ENCODE measurements around the gene KRTAP24-1. TPM values are rescaled to one million over a fixed set of nuclear protein-coding genes. Genes with fewer than 3 reads are reported as not detected.

The KRTAP24-1 gene
- total and polyA plus RNA-seq, 4 donors = not detected

DNA sequence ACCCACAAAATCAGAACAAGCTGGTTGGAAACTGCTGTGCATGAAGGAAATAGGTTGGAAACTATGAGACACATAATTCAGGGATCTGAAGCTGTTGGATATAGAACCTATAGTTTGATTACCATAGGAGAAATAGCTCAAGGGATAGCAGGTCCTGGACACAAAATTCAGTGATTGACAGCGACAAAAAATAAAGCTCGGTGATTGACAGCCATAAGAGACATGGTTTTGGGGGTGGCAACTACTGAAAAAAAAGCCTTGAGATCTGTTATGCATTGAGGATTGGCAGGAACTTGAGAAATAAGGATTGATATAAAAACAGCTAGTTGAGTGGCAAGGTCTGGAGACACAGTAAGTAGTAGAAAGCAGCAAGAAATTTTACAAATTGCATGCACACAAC lies 6.5 kb upstream of the KRTAP24-1 start, which contains the start of gene KRTAP25-1:
KRTAP25-1 (minus strand) TSS at position 300 of the 400 bp plus-strand sequence; CDS start at position 276, 24 bp downstream.
- TF ChIP-seq, protein P1, sequence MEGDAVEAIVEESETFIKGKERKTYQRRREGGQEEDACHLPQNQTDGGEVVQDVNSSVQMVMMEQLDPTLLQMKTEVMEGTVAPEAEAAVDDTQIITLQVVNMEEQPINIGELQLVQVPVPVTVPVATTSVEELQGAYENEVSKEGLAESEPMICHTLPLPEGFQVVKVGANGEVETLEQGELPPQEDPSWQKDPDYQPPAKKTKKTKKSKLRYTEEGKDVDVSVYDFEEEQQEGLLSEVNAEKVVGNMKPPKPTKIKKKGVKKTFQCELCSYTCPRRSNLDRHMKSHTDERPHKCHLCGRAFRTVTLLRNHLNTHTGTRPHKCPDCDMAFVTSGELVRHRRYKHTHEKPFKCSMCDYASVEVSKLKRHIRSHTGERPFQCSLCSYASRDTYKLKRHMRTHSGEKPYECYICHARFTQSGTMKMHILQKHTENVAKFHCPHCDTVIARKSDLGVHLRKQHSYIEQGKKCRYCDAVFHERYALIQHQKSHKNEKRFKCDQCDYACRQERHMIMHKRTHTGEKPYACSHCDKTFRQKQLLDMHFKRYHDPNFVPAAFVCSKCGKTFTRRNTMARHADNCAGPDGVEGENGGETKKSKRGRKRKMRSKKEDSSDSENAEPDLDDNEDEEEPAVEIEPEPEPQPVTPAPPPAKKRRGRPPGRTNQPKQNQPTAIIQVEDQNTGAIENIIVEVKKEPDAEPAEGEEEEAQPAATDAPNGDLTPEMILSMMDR (IDR thresholded peaks at IDR 0.05; ENCODE audit: control extremely low read depth, extremely low read depth) = no peak
- Histone ChIP-seq H3K27me3 (ENCODE audit: control insufficient read depth in 3 of 3, insufficient read depth in 3 of 3, low read length in 2 of 3) (no peaks in the 10 kb centered on the region), H3K9ac (ENCODE audit: insufficient read depth in 1 of 2, low read length in 2 of 2) (no peak within 1 kb of the TSS), H3K9me3 (ENCODE audit: control insufficient read depth in 4 of 4, insufficient read depth in 3 of 4, low read length in 3 of 4) (no peaks in the 10 kb centered on the region), H3K4me1 (ENCODE audit: control insufficient read depth in 5 of 5, insufficient read depth in 5 of 5, low read length in 5 of 5) (no peaks in the 10 kb centered on the region), H3K4me3 (no peak within 1 kb of the TSS), H3K36me3 (ENCODE audit: control insufficient read depth in 4 of 4, insufficient read depth in 4 of 4, low read length in 4 of 4) (no peaks in the 10 kb centered on the region), H3K27ac (ENCODE audit: low read depth in 1 of 2, low read length in 1 of 2) (no peak within 1 kb of the TSS)
- 96 to 97% methylated on average over 2 of the region's 2 CpGs for WGBS, 2 donors
- ATAC-seq (ENCODE audit: insufficient read depth, low FRiP score) (no peak), DNase-seq (no peak)

DNA sequence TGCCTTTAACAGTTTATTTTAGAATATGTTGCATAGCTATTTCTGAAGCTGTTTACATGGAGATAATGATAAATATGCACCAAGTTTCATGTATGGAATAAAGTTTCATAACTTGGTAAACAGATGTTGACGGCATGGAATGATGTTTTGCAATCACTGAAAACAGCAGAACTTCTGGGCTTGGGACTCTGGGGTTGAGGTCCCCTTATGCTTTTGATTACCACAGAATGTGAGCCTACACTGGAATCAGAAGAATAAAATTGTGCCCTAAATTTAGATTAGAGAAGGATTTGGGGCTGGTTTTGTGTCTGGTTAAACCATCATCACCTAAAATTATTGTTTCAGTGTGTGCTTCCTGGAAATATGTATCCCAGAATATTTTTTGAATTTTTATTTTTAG lies 11.1 kb downstream of the KRTAP24-1 start:
- ATAC-seq (ENCODE audit: insufficient read depth, low FRiP score) (no peak), DNase-seq (peak in 2 of 3 donors; percentile 16 to 52)
- no peak overlapping the region for H3K4me3 ChIP-seq
- H3K4me1 ChIP-seq (ENCODE audit: control insufficient read depth in 5 of 5, insufficient read depth in 5 of 5, low read length in 5 of 5) = no peaks in the 10 kb centered on the region
- H3K27ac ChIP-seq (ENCODE audit: low read depth in 1 of 2, low read length in 1 of 2) = no peak overlapping the region
- no peaks in the 10 kb centered on the region for H3K9me3 ChIP-seq (ENCODE audit: control insufficient read depth in 4 of 4, insufficient read depth in 3 of 4, low read length in 3 of 4)
- TF ChIP-seq, protein P1 (IDR thresholded peaks at IDR 0.05; ENCODE audit: control extremely low read depth, extremely low read depth) = no peak
- H3K36me3 ChIP-seq (ENCODE audit: control insufficient read depth in 4 of 4, insufficient read depth in 4 of 4, low read length in 4 of 4) = no peaks in the 10 kb centered on the region
- no peak overlapping the region for H3K9ac ChIP-seq (ENCODE audit: insufficient read depth in 1 of 2, low read length in 2 of 2)
- no peaks in the 10 kb centered on the region for H3K27me3 ChIP-seq (ENCODE audit: control insufficient read depth in 3 of 3, insufficient read depth in 3 of 3, low read length in 2 of 3)
- 79 to 81% methylated on average over 1 of the region's 1 CpG for WGBS, 2 donors

DNA sequence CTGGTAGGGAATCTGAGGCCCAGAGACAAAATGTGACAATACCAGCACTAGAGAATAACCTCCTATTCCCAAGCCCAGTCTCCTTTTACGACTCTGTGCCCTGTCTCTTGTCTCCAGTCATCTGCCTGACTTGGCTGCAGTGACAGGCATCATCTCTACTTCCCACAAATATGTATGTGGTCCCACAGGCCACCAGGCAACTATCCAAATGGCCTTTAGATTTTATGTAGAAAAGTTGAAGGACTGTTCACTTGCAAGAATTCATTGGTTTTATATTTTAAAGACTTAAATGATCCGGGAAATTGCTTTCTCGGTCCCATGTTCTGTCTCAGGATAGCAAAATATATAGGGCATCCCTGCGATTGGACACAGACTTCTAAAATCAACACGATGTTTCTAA lies 11.6 kb downstream of the KRTAP24-1 start:
- WGBS, 2 donors = 76 to 86% methylated on average over 5 of the region's 5 CpGs
- no peak for ATAC-seq (ENCODE audit: insufficient read depth, low FRiP score)
- DNase-seq = no peak

More for the DNA sequence above, 11.6 kb downstream of the KRTAP24-1 start:
- no peak overlapping the region for H3K9ac ChIP-seq (ENCODE audit: insufficient read depth in 1 of 2, low read length in 2 of 2)
- H3K4me1 ChIP-seq (ENCODE audit: control insufficient read depth in 5 of 5, insufficient read depth in 5 of 5, low read length in 5 of 5) = no peaks in the 10 kb centered on the region
- no peaks in the 10 kb centered on the region for H3K27me3 ChIP-seq (ENCODE audit: control insufficient read depth in 3 of 3, insufficient read depth in 3 of 3, low read length in 2 of 3)
- no peak overlapping the region for H3K4me3 ChIP-seq
- H3K27ac ChIP-seq (ENCODE audit: low read depth in 1 of 2, low read length in 1 of 2) = no peak overlapping the region
- H3K36me3 ChIP-seq (ENCODE audit: control insufficient read depth in 4 of 4, insufficient read depth in 4 of 4, low read length in 4 of 4) = no peaks in the 10 kb centered on the region
- no peaks in the 10 kb centered on the region for H3K9me3 ChIP-seq (ENCODE audit: control insufficient read depth in 4 of 4, insufficient read depth in 3 of 4, low read length in 3 of 4)
- TF ChIP-seq, protein P1 (IDR thresholded peaks at IDR 0.05; ENCODE audit: control extremely low read depth, extremely low read depth) = no peak

Measured in lung (tissue), 12 donors.